GM12874 (cell line): Measurements from ENCODE around the gene TFDP2.

Experiments used
- CTCF ChIP-seq: IDR thresholded peaks from 2 replicates; pipeline ENCODE4 v1.5.1; 2011; ENCODE audit warnings: low read depth, mild to moderate bottlenecking, control low read depth, low read length, moderate library complexity; ENCODE audit not compliant: insufficient read depth

The TFDP2 gene

DNA sequence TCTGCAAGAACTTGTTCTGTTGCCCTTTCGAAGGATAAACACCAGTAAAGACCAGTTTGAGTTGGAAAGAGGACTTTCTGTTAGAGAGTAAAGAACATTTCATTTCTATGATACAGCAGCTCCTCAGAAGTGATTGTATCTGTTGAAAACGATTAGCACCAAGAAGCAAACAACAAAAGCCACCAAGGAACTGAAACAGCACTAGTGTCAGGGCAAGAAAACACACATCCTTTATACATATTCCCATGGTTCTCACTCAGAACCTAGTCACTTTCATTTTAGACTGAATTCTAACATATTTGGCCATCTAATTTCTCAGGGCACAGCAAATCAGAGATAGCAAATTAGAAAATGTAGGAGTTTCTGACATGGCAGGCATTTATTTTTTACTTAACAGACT, 156.8 kb downstream of the TFDP2 start:
- TF ChIP-seq CTCF, result no peak

GRCh38 chr3:141986548-141987107, 162.7 kb downstream of the TFDP2 start:
- no peak for TF ChIP-seq CTCF

DNA sequence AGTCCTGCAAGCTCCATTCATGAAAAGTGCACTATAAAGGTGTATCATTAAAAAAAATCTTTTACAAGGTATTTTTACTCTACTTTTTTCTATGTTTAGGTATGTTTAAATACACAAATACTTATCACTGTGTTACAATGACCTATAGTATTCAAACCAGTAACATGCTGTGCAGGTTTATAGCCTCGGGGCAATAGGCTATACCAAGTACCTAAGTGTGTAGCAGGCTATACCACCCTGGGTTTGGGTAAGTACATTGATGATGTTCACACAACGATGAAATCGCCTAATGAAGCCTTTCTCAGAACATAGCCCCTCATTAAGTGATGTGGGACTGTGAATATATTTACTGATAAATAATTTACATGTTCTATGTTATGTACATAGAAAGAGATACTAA, 168.3 kb downstream of the TFDP2 start:
- no peak for TF ChIP-seq CTCF

DNA sequence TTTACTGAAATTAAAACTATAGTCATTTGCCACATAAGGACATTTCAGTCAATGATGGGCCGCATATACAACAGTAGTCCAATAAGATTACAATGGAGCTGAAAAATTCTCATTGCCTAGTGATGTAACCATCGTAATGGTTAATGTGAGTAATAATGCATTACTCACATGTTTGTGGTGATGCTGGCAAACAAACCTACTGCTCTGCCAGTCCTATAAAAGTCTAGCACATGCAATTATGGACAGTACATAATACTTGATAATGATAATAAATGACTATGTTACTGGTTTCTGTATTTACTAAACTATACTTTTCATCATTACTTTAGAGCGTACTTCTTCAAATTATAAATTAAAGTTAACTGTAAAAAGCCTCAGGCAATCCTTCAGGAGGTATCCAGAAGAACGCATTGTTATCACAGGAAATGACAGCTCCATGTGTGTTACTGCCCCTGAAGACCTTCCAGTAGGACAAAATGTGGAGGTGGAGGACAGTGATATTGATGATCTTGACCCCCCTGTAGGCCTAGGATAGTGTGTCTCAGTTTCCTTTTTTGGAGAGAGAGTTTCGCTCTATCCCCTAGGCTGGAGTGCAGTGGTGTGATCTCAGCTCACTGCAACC, 170.2 kb downstream of the TFDP2 start:
- no peak for TF ChIP-seq CTCF

DNA sequence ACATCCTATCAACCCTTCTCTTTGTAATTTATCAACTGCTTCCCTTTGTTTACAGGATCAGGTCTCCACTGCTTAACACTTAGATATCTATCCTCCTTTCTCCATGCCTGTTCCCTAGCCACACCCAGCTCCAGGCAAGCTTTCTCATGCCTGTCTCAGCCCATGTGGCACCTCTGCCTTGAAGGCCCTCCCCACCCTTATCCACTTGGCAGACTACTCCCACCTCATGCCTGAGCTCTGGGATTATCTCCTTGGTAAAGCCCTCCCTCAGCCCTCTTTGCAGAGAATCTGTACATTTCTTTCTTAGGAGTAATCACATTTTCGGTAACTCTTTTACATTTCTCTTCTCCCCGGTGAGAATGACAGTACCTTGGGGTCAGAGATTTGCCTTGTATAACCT, 176.9 kb downstream of the TFDP2 start:
- TF ChIP-seq CTCF, result no peak

GRCh38 chr3:141971571-141971970, 177.8 kb downstream of the TFDP2 start:
- no peak for TF ChIP-seq CTCF

DNA sequence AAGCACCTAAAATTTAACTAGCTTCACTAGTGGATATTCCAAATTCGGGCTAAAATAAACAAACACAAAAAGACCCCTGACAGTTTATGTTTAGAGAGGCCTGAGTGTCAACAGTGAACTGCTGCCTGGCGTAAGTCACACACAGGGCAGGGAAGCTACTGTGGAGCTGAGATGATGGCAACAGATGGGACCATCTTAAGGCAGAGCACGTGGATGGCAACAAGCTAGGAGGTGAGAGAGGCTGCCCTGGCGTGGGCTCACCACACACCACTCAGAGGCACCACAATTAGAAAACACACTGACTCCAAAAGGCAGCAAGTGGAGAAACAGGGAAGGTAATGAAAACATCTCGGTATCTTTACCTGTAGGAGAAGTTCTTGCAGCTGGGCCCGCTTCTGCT, 179.6 kb downstream of the TFDP2 start:
- no peak for TF ChIP-seq CTCF

GRCh38 chr3:141965471-141965870, 183.9 kb downstream of the TFDP2 start:
- TF ChIP-seq CTCF, result no peak
